ENCODE measurements around the gene STK10.

The STK10 gene

GRCh38 chr5:172141949-172142319 is 46.1 kb downstream of the STK10 start:
- no peak overlapping the region for H3K9ac ChIP-seq (ENCODE audit: insufficient read length, low read depth)
- DNase-seq (ENCODE audit: low read depth, low spot score): no peak
- no peaks in the 10 kb centered on the region for H3K9me3 ChIP-seq (ENCODE audit: insufficient read depth, low read length)
- peaks cover 8% of the 10 kb centered on the region for H3K4me1 ChIP-seq (ENCODE audit: insufficient read depth, insufficient read length)
- H3K27me3 ChIP-seq (ENCODE audit: insufficient read depth, insufficient read length): no peaks in the 10 kb centered on the region
- H3K4me3 ChIP-seq (ENCODE audit: insufficient read length, low read depth): no peak overlapping the region
- no peak for TF ChIP-seq SUZ12 (IDR thresholded peaks at IDR 0.05; ENCODE audit: extremely low read depth, insufficient read depth, insufficient read length)
- no peak for TF ChIP-seq YY1 (IDR thresholded peaks at IDR 0.05; ENCODE audit: insufficient read depth, insufficient read length)
- TF ChIP-seq ZNF274 (IDR thresholded peaks at IDR 0.05; ENCODE audit: low read depth, low read length): no peak
- peaks cover 5% of the 10 kb centered on the region for H3K36me3 ChIP-seq (ENCODE audit: insufficient read depth, insufficient read length, low read length)

- H3K27me3 ChIP-seq (ENCODE audit: insufficient read depth, insufficient read length): no peaks in the 10 kb centered on the region
- TF ChIP-seq SUZ12 (IDR thresholded peaks at IDR 0.05; ENCODE audit: extremely low read depth, insufficient read depth, insufficient read length) (no peak), YY1 (IDR thresholded peaks at IDR 0.05; ENCODE audit: insufficient read depth, insufficient read length) (no peak), ZNF274 (IDR thresholded peaks at IDR 0.05; ENCODE audit: low read depth, low read length) (no peak)
- DNase-seq (ENCODE audit: low read depth, low spot score): no peak
- H3K9me3 ChIP-seq (ENCODE audit: insufficient read depth, low read length): no peaks in the 10 kb centered on the region
- H3K36me3 ChIP-seq (ENCODE audit: insufficient read depth, insufficient read length, low read length): peaks cover 3% of the 10 kb centered on the region
- H3K4me1 ChIP-seq (ENCODE audit: insufficient read depth, insufficient read length): no peaks in the 10 kb centered on the region
- no peak overlapping the region for H3K4me3 ChIP-seq (ENCODE audit: insufficient read length, low read depth)
- no peak overlapping the region for H3K9ac ChIP-seq (ENCODE audit: insufficient read length, low read depth)
Measured at GRCh38 chr5:172140866-172141265, 47.2 kb downstream of the STK10 start.

GRCh38 chr5:172140120-172140519 is 47.9 kb downstream of the STK10 start:
- no peak overlapping the region for H3K9ac ChIP-seq (ENCODE audit: insufficient read length, low read depth)
- H3K4me1 ChIP-seq (ENCODE audit: insufficient read depth, insufficient read length): no peaks in the 10 kb centered on the region
- H3K27me3 ChIP-seq (ENCODE audit: insufficient read depth, insufficient read length): no peaks in the 10 kb centered on the region
- DNase-seq (ENCODE audit: low read depth, low spot score): no peak
- no peak for TF ChIP-seq YY1 (IDR thresholded peaks at IDR 0.05; ENCODE audit: insufficient read depth, insufficient read length)
- no peak overlapping the region for H3K4me3 ChIP-seq (ENCODE audit: insufficient read length, low read depth)
- H3K9me3 ChIP-seq (ENCODE audit: insufficient read depth, low read length): no peaks in the 10 kb centered on the region
- H3K36me3 ChIP-seq (ENCODE audit: insufficient read depth, insufficient read length, low read length): no peaks in the 10 kb centered on the region

GRCh38 chr5:172137046-172137445 is 51.0 kb downstream of the STK10 start:
- H3K4me1 ChIP-seq (ENCODE audit: insufficient read depth, insufficient read length): no peaks in the 10 kb centered on the region
- no peak for TF ChIP-seq ZNF274 (IDR thresholded peaks at IDR 0.05; ENCODE audit: low read depth, low read length)
- no peak for TF ChIP-seq SUZ12 (IDR thresholded peaks at IDR 0.05; ENCODE audit: extremely low read depth, insufficient read depth, insufficient read length)
- no peak for TF ChIP-seq YY1 (IDR thresholded peaks at IDR 0.05; ENCODE audit: insufficient read depth, insufficient read length)
- no peaks in the 10 kb centered on the region for H3K27me3 ChIP-seq (ENCODE audit: insufficient read depth, insufficient read length)

GRCh38 chr5:172133359-172134029 is 54.5 kb downstream of the STK10 start:
- Histone ChIP-seq H3K36me3 (ENCODE audit: insufficient read depth, insufficient read length, low read length) (peaks cover 10% of the 10 kb centered on the region), H3K4me1 (ENCODE audit: insufficient read depth, insufficient read length) (no peaks in the 10 kb centered on the region), H3K27me3 (ENCODE audit: insufficient read depth, insufficient read length) (no peaks in the 10 kb centered on the region), H3K9ac (ENCODE audit: insufficient read length, low read depth) (no peak overlapping the region), H3K9me3 (ENCODE audit: insufficient read depth, low read length) (no peaks in the 10 kb centered on the region), H3K4me3 (ENCODE audit: insufficient read length, low read depth) (no peak overlapping the region)
- no peak for DNase-seq (ENCODE audit: low read depth, low spot score)
- TF ChIP-seq YY1 (IDR thresholded peaks at IDR 0.05; ENCODE audit: insufficient read depth, insufficient read length): no peak
- no peak for TF ChIP-seq ZNF274 (IDR thresholded peaks at IDR 0.05; ENCODE audit: low read depth, low read length)
- TF ChIP-seq SUZ12 (IDR thresholded peaks at IDR 0.05; ENCODE audit: extremely low read depth, insufficient read depth, insufficient read length): no peak

More at GRCh38 chr5:172137046-172137445, 51.0 kb downstream of the STK10 start:
- Histone ChIP-seq H3K36me3 (ENCODE audit: insufficient read depth, insufficient read length, low read length) (no peaks in the 10 kb centered on the region), H3K9ac (ENCODE audit: insufficient read length, low read depth) (no peak overlapping the region), H3K4me3 (ENCODE audit: insufficient read length, low read depth) (no peak overlapping the region), H3K9me3 (ENCODE audit: insufficient read depth, low read length) (no peaks in the 10 kb centered on the region)
- DNase-seq (ENCODE audit: low read depth, low spot score): no peak

- no peak for TF ChIP-seq SUZ12 (IDR thresholded peaks at IDR 0.05; ENCODE audit: extremely low read depth, insufficient read depth, insufficient read length)
- TF ChIP-seq YY1 (IDR thresholded peaks at IDR 0.05; ENCODE audit: insufficient read depth, insufficient read length): no peak
- no peak for TF ChIP-seq ZNF274 (IDR thresholded peaks at IDR 0.05; ENCODE audit: low read depth, low read length)
- Histone ChIP-seq H3K4me1 (ENCODE audit: insufficient read depth, insufficient read length) (no peaks in the 10 kb centered on the region), H3K9ac (ENCODE audit: insufficient read length, low read depth) (no peak overlapping the region), H3K4me3 (ENCODE audit: insufficient read length, low read depth) (no peak overlapping the region), H3K9me3 (ENCODE audit: insufficient read depth, low read length) (no peaks in the 10 kb centered on the region), H3K27me3 (ENCODE audit: insufficient read depth, insufficient read length) (no peaks in the 10 kb centered on the region), H3K36me3 (ENCODE audit: insufficient read depth, insufficient read length, low read length) (peaks cover 21% of the 10 kb centered on the region)
- no peak for DNase-seq (ENCODE audit: low read depth, low spot score)
Measured at GRCh38 chr5:172131690-172132089, 56.3 kb downstream of the STK10 start.

- Histone ChIP-seq H3K9me3 (ENCODE audit: insufficient read depth, low read length) (no peaks in the 10 kb centered on the region), H3K36me3 (ENCODE audit: insufficient read depth, insufficient read length, low read length) (peaks cover 28% of the 10 kb centered on the region), H3K4me3 (ENCODE audit: insufficient read length, low read depth) (no peak overlapping the region), H3K9ac (ENCODE audit: insufficient read length, low read depth) (no peak overlapping the region), H3K4me1 (ENCODE audit: insufficient read depth, insufficient read length) (no peaks in the 10 kb centered on the region), H3K27me3 (ENCODE audit: insufficient read depth, insufficient read length) (no peaks in the 10 kb centered on the region)
- no peak for DNase-seq (ENCODE audit: low read depth, low spot score)
- TF ChIP-seq YY1 (IDR thresholded peaks at IDR 0.05; ENCODE audit: insufficient read depth, insufficient read length) (no peak), ZNF274 (IDR thresholded peaks at IDR 0.05; ENCODE audit: low read depth, low read length) (no peak), SUZ12 (IDR thresholded peaks at IDR 0.05; ENCODE audit: extremely low read depth, insufficient read depth, insufficient read length) (no peak)
Measured at GRCh38 chr5:172129256-172129910, 58.6 kb downstream of the STK10 start.
